OCI-LY7 (cell line): Measurements from ENCODE around the gene NEUROD2.

ENCODE experiments used
- EZH2phosphoT487 ChIP-seq: fragments of 200-600 bp; sonication (generic); IDR thresholded peaks from 2 replicates; pipeline ENCODE4 v1.6.1; 2018; ENCODE audit warnings: low read depth, borderline replicate concordance, mild to moderate bottlenecking, mixed run types, antibody characterized with exemption, low read length, moderate library complexity, mixed read lengths
- TF ChIP-seq, protein P1 (sequence below): fragments of 200-600 bp; sonication (generic); conservative IDR thresholded peaks from 2 replicates; pipeline ENCODE4 v1.5.1; 2014; ENCODE audit warnings: mild to moderate bottlenecking, antibody characterized with exemption, low read length, moderate library complexity, mixed read lengths

DNA sequence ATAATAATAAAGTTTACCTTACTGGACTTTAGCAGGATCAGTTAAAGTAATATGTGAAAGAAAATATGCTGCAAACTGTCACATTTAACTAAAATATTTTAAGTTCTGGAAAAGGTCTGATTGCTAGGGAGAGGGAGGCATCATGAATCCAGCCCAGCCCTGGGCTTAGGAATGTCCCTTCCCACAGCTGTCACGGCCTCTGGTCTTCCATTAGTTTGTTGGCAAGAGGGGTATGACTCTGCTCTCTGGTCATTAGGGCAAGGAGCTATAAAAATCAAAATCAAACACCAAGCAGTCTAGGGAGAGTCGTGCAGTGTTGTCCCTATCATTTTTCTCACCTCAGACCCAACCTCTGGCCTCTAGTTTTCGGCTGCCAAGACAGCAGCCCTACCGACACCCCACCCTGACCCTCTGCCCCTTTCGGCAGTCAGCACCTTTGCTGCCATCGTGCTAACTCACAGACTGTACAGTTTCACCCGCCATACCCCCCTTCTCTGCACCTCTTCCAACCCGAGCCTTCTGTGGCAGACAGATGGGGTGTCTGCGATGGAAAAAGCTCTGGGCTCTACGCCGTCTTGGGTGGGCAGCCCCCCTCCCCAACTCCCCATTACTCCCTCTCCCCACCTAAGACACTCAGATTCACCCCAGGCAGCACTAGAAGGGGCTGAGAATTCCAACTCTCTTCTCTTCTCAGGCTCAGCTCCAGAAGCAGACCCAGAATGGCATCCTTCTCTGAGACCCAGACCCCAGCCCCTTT lies 41.4 kb downstream of the NEUROD2 start:
- TF ChIP-seq, protein P1, sequence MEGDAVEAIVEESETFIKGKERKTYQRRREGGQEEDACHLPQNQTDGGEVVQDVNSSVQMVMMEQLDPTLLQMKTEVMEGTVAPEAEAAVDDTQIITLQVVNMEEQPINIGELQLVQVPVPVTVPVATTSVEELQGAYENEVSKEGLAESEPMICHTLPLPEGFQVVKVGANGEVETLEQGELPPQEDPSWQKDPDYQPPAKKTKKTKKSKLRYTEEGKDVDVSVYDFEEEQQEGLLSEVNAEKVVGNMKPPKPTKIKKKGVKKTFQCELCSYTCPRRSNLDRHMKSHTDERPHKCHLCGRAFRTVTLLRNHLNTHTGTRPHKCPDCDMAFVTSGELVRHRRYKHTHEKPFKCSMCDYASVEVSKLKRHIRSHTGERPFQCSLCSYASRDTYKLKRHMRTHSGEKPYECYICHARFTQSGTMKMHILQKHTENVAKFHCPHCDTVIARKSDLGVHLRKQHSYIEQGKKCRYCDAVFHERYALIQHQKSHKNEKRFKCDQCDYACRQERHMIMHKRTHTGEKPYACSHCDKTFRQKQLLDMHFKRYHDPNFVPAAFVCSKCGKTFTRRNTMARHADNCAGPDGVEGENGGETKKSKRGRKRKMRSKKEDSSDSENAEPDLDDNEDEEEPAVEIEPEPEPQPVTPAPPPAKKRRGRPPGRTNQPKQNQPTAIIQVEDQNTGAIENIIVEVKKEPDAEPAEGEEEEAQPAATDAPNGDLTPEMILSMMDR: no peak
- TF ChIP-seq EZH2phosphoT487: no peak
